A673 (cell line): ENCODE measurements around the gene TSPAN31.
A peak's percentile ranks its signal among the peaks of the same experiment; 100 is the strongest.

Experiments used
- EZH2 ChIP-seq: fragments of 200-600 bp; sonication (generic); IDR thresholded peaks from 2 replicates; pipeline ENCODE4 v1.6.1; 2017; ENCODE audit warnings: borderline replicate concordance, low read depth, mild to moderate bottlenecking, mixed read lengths, antibody characterized with exemption, low read length; ENCODE audit not compliant: poor library complexity, severe bottlenecking
- TF ChIP-seq, protein P1 (sequence below): fragments of 300-800, 200-600 bp; sonication (generic); conservative IDR thresholded peaks from 2 replicates; pipeline ENCODE4 v1.5.1; 2017; ENCODE audit warnings: low read depth, mild to moderate bottlenecking, antibody characterized with exemption, low read length, moderate library complexity, mixed read lengths

GRCh38 chr12:57765698-57766463 lies 21.0 kb downstream of the TSPAN31 start:
- TF ChIP-seq, protein P1, sequence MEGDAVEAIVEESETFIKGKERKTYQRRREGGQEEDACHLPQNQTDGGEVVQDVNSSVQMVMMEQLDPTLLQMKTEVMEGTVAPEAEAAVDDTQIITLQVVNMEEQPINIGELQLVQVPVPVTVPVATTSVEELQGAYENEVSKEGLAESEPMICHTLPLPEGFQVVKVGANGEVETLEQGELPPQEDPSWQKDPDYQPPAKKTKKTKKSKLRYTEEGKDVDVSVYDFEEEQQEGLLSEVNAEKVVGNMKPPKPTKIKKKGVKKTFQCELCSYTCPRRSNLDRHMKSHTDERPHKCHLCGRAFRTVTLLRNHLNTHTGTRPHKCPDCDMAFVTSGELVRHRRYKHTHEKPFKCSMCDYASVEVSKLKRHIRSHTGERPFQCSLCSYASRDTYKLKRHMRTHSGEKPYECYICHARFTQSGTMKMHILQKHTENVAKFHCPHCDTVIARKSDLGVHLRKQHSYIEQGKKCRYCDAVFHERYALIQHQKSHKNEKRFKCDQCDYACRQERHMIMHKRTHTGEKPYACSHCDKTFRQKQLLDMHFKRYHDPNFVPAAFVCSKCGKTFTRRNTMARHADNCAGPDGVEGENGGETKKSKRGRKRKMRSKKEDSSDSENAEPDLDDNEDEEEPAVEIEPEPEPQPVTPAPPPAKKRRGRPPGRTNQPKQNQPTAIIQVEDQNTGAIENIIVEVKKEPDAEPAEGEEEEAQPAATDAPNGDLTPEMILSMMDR: no peak
- peak; percentile 31 for TF ChIP-seq EZH2
